Progenitor cell of endocrine pancreas (in vitro differentiated cells): Measurements from ENCODE around the gene TBC1D25. TPM values are rescaled to one million over a fixed set of nuclear protein-coding genes. Genes with fewer than 3 reads are reported as not detected.

ENCODE experiments used
- DNase-seq: peaks from one replicate; pipeline ENCODE4 v3.0.0; 2021; ENCODE audit warnings: low spot score; ENCODE audit not compliant: unreplicated experiment
- H3K27ac Mint-ChIP-seq: 2 replicates; pipeline ENCODE4 v1.8.0; 2021; ENCODE audit warnings: mild to moderate bottlenecking, moderate library complexity, mixed read lengths
- H3K27me3 Mint-ChIP-seq: 2 replicates; pipeline ENCODE4 v1.8.0; 2021; ENCODE audit warnings: mixed read lengths
- H3K36me3 Mint-ChIP-seq: 2 replicates; pipeline ENCODE4 v1.8.0; 2022; ENCODE audit warnings: mixed read lengths; ENCODE audit not compliant: insufficient read depth
- H3K4me1 Mint-ChIP-seq: 2 replicates; pipeline ENCODE4 v1.8.0; 2021; ENCODE audit warnings: low read depth, mixed read lengths
- H3K4me3 Mint-ChIP-seq: 2 replicates; pipeline ENCODE4 v1.8.0; 2021; ENCODE audit warnings: low read depth, mild to moderate bottlenecking, moderate library complexity, mixed read lengths
- H3K9me3 Mint-ChIP-seq: 2 replicates; pipeline ENCODE4 v1.8.0; 2021; ENCODE audit warnings: low read depth, mixed read lengths
- CTCF ChIP-seq: fragments of 200-600 bp; sonication (generic); IDR thresholded peaks from one replicate; pipeline ENCODE4 v1.5.0; 2021; ENCODE audit warnings: antibody characterized with exemption, mild to moderate bottlenecking; ENCODE audit not compliant: unreplicated experiment
- total RNA-seq: library from RNA; stranded (reverse); gene quantifications from 2 replicates; pipeline ENCODE4 v1.2.1, GENCODE V29; 2021

The TBC1D25 gene
- total RNA-seq, 1 donor from 2014 or later: 12.6 TPM

- Mint-ChIP-seq H3K4me3 (peak overlapping the region; percentile 93), H3K4me1 (peaks cover 9% of the 10 kb centered on the region), H3K9me3 (peaks cover 15% of the 10 kb centered on the region), H3K27me3 (no peaks in the 10 kb centered on the region), H3K27ac (peak overlapping the region; percentile 99), H3K36me3 (peaks cover 22% of the 10 kb centered on the region)
- no peak for DNase-seq
- no peak for TF ChIP-seq CTCF
Measured at GRCh38 chrX:48575642-48576041, 36.1 kb downstream of the TBC1D25 start.

- Mint-ChIP-seq H3K9me3 (peaks cover 15% of the 10 kb centered on the region), H3K27me3 (no peaks in the 10 kb centered on the region), H3K4me3 (peak overlapping the region; percentile 93), H3K4me1 (peaks cover 9% of the 10 kb centered on the region), H3K27ac (no peak overlapping the region), H3K36me3 (peaks cover 22% of the 10 kb centered on the region)
- DNase-seq: no peak
- no peak for TF ChIP-seq CTCF
Measured at GRCh38 chrX:48576108-48576507, 36.6 kb downstream of the TBC1D25 start.

GRCh38 chrX:48578661-48579128 lies 39.2 kb downstream of the TBC1D25 start:
- no peaks in the 10 kb centered on the region for H3K27me3 Mint-ChIP-seq
- H3K9me3 Mint-ChIP-seq: peaks cover 12% of the 10 kb centered on the region
- TF ChIP-seq CTCF: no peak
- peaks cover 9% of the 10 kb centered on the region for H3K4me1 Mint-ChIP-seq
- peaks cover 22% of the 10 kb centered on the region for H3K36me3 Mint-ChIP-seq
- no peak overlapping the region for H3K4me3 Mint-ChIP-seq
- H3K27ac Mint-ChIP-seq: no peak overlapping the region
- no peak for DNase-seq

GRCh38 chrX:48579259-48579658 lies 39.7 kb downstream of the TBC1D25 start:
- no peak for TF ChIP-seq CTCF

GRCh38 chrX:48580662-48581061 lies 41.1 kb downstream of the TBC1D25 start:
- TF ChIP-seq CTCF: no peak
- Mint-ChIP-seq H3K4me1 (peaks cover 5% of the 10 kb centered on the region), H3K27ac (no peak overlapping the region), H3K9me3 (peaks cover 13% of the 10 kb centered on the region), H3K36me3 (peaks cover 15% of the 10 kb centered on the region), H3K27me3 (no peaks in the 10 kb centered on the region), H3K4me3 (no peak overlapping the region)
- DNase-seq: no peak

More at GRCh38 chrX:48579259-48579658, 39.7 kb downstream of the TBC1D25 start:
- no peak overlapping the region for H3K4me3 Mint-ChIP-seq
- peaks cover 9% of the 10 kb centered on the region for H3K4me1 Mint-ChIP-seq
- peaks cover 12% of the 10 kb centered on the region for H3K9me3 Mint-ChIP-seq
- no peaks in the 10 kb centered on the region for H3K27me3 Mint-ChIP-seq
- no peak for DNase-seq
- peaks cover 22% of the 10 kb centered on the region for H3K36me3 Mint-ChIP-seq
- no peak overlapping the region for H3K27ac Mint-ChIP-seq
